Hypothalamus (tissue), 51 donors: ENCODE data around the gene TROAP.
"Not testable (repeated sequence)": the region's sequence is repeated elsewhere in the genome, so short reads cannot be mapped to it uniquely, and the experiment has no call there.

Experiments
- DNase-seq, 51 donors: peaks; one replicate each; lab custom pipeline; 2025; lab: John Stamatoyannopoulos, UW

TROAP gene

GRCh38 chr12:49359671-49360070, 36.6 kb downstream of the TROAP start:
- no peak for DNase-seq

- no peak for DNase-seq
Measured at GRCh38 chr12:49362077-49362476, 39.0 kb downstream of the TROAP start.

- DNase-seq, result no peak
Measured at GRCh38 chr12:49364989-49365388, 41.9 kb downstream of the TROAP start.

GRCh38 chr12:49365542-49365941, 42.5 kb downstream of the TROAP start:
- DNase-seq, result no peak

- DNase-seq, result no peak
Measured at GRCh38 chr12:49366096-49366651, 43.1 kb downstream of the TROAP start.

- peak in 48 of 51 donors; percentile 50 to 90 (median 76) for DNase-seq
Measured at GRCh38 chr12:49366652-49367380, 43.8 kb downstream of the TROAP start.

- DNase-seq, result peak in 11 of 51 donors; percentile 18 to 75 (median 59)
Measured at GRCh38 chr12:49367381-49368239, 44.6 kb downstream of the TROAP start, which contains the start of gene SPATS2. Gene SPATS2 (plus strand): TSS chr12:49367462. CDS start chr12:49461013, 93,551 bp downstream.

- no peak for DNase-seq
Measured at GRCh38 chr12:49368240-49368600, 45.2 kb downstream of the TROAP start.

- DNase-seq, result no peak
Measured at GRCh38 chr12:49369411-49370145, 46.5 kb downstream of the TROAP start.

- DNase-seq, result no peak
Measured at GRCh38 chr12:49370539-49370938, 47.5 kb downstream of the TROAP start.

- no peak for DNase-seq
Measured at GRCh38 chr12:49375406-49375805, 52.4 kb downstream of the TROAP start.

GRCh38 chr12:49377386-49377785, 54.3 kb downstream of the TROAP start:
- no peak for DNase-seq

GRCh38 chr12:49380184-49380583, 57.1 kb downstream of the TROAP start:
- DNase-seq, result not testable (repeated sequence)
